K562 (cell line): ENCODE measurements around the gene INPP4B. TPM values are rescaled to one million over a fixed set of nuclear protein-coding genes. Genes with fewer than 3 reads are reported as not detected.

Experiments used
- ATAC-seq: fragments of 200-7000 bp; cut with Tn5 transposase; 3 replicates; pipeline ENCODE4 v1.9.1; 2020; ENCODE audit warnings: moderate library complexity
- BruUV-seq: library from RNA; stranded (reverse); fragments of 400-500 nt; replicated peaks from 2 replicates; lab custom pipeline; 2021; lab: Mats Ljungman, UMichigan
- CTCF ChIA-PET: fragments of 300-600 bp; formaldehyde crosslinking; extraction: SDS; loops from one replicate; lab custom pipeline; 2021; ENCODE audit warnings: low intra/inter-chr PET ratio; lab: Yijun Ruan, JAX
- POLR2A ChIA-PET: fragments of 300-600, 350-650 bp; sonication (Branson Sonifier 250); formaldehyde crosslinking; extraction: SDS; loops from one replicate; lab custom pipeline; 2021; ENCODE audit warnings: antibody characterized with exemption, inconsistent platforms; lab: Yijun Ruan, JAX
- DNase-seq, 4 experiments: peaks; one replicate each; pipeline versions ENCODE4 v3.0.0 to v3.0.0-alpha.2; 2011 to 2018; ENCODE audit warnings: low spot score in 3 of 4, mixed read lengths in 3 of 4; ENCODE audit errors: extremely low read depth in 1 of 4
- FAIRE-seq: peaks from 2 replicates; lab custom pipeline; 2011; peaks lifted over from hg19 to GRCh38; lab: Jason Lieb, UNC
- H2AFZ ChIP-seq: 2 replicates; pipeline ENCODE4 v1.6.0; 2011; ENCODE audit warnings: low read depth, low read length, control low read depth, inconsistent platforms
- H3K27ac ChIP-seq: fragments of 200-600 bp; 3 replicates; pipeline ENCODE4 v1.8.0; 2011; ENCODE audit warnings: low read depth, mild to moderate bottlenecking, control low read depth, inconsistent platforms, low read length, moderate library complexity, mixed read lengths; ENCODE audit errors: extremely low read depth
- H3K27me3 ChIP-seq, 2 experiments: fragments of 300-600 bp in 1 of 2; 2 replicates in 1 of 2; 3 replicates in 1 of 2; pipeline versions ENCODE4 v1.6.0 to v1.8.0; 2011; ENCODE audit warnings: inconsistent platforms in 2 of 2, low read length in 2 of 2, mild to moderate bottlenecking in 1 of 2, mixed read lengths in 1 of 2, moderate library complexity in 1 of 2; ENCODE audit not compliant: control insufficient read depth in 2 of 2, insufficient read depth in 2 of 2
- H3K36me3 ChIP-seq: fragments of 300-600 bp; 3 replicates; pipeline ENCODE4 v1.8.0; 2011; ENCODE audit warnings: mild to moderate bottlenecking, low read length, inconsistent platforms; ENCODE audit not compliant: control insufficient read depth, insufficient read depth
- H3K4me1 ChIP-seq, 2 experiments: fragments of 200-600 bp in 1 of 2; replicated peaks in 1 of 2; 2 replicates in 1 of 2; 3 replicates in 1 of 2; pipeline versions ENCODE4 v1.5.1 to v1.8.0; 2011; ENCODE audit warnings: inconsistent platforms in 2 of 2, low read length in 2 of 2, mild to moderate bottlenecking in 1 of 2, mixed read lengths in 1 of 2, moderate library complexity in 1 of 2; ENCODE audit not compliant: control insufficient read depth in 2 of 2, insufficient read depth in 2 of 2
- H3K4me2 ChIP-seq: 2 replicates; pipeline ENCODE4 v1.6.1; 2011; ENCODE audit warnings: low read length, control low read depth, inconsistent platforms, mixed read lengths; ENCODE audit not compliant: insufficient read depth
- H3K4me3 ChIP-seq: fragments of 200-600 bp; sonication (generic), shearing (Covaris generic); 2 replicates; pipeline ENCODE4 v1.5.1; 2016; ENCODE audit warnings: control low read depth, inconsistent platforms
- H3K79me2 ChIP-seq: fragments of 200-600 bp; 3 replicates; pipeline ENCODE4 v1.8.0; 2011; ENCODE audit warnings: low read length, inconsistent platforms; ENCODE audit not compliant: control insufficient read depth, insufficient read depth
- H3K9ac ChIP-seq, 2 experiments: 2 replicates each; pipeline versions ENCODE4 v1.6.0 to v1.6.1; 2011; ENCODE audit warnings: low read depth in 2 of 2, low read length in 2 of 2, control low read depth in 1 of 2, inconsistent platforms in 1 of 2, mild to moderate bottlenecking in 1 of 2, mixed read lengths in 1 of 2; ENCODE audit not compliant: insufficient read depth in 1 of 2
- H3K9me1 ChIP-seq: one replicate; pipeline ENCODE4 v1.6.0; 2011; ENCODE audit warnings: inconsistent platforms, mild to moderate bottlenecking, low read length, moderate library complexity; ENCODE audit not compliant: control insufficient read depth, insufficient read depth
- H3K9me3 ChIP-seq: replicated peaks from 2 replicates; pipeline ENCODE4 v1.5.1; 2011; ENCODE audit warnings: low read depth, low read length, inconsistent platforms; ENCODE audit not compliant: control insufficient read depth, insufficient read depth
- H4K20me1 ChIP-seq: replicated peaks from 2 replicates; pipeline ENCODE4 v1.6.1; 2011; ENCODE audit warnings: low read length, inconsistent platforms, mixed read lengths; ENCODE audit not compliant: control insufficient read depth, insufficient read depth
- ARID1B ChIP-seq: fragments of 450-650 bp; IDR thresholded peaks from 2 replicates; pipeline ENCODE4 v1.6.1; 2016; ENCODE audit warnings: antibody characterized with exemption, mild to moderate bottlenecking, inconsistent platforms
- FOXA1 ChIP-seq: fragments of 450-650 bp; IDR thresholded peaks from 2 replicates; pipeline ENCODE4 v1.6.1; 2016; ENCODE audit warnings: mild to moderate bottlenecking, borderline replicate concordance
- FOXP1 ChIP-seq: sonication (generic); formaldehyde crosslinking; IDR thresholded peaks from 2 replicates; pipeline ENCODE4 v1.8.0; 2022; ENCODE audit warnings: mild to moderate bottlenecking, missing genetic modification reagents
- GATA2 ChIP-seq: sonication (generic); formaldehyde crosslinking; IDR thresholded peaks from 2 replicates; pipeline ENCODE4 v1.4.0; 2020; ENCODE audit warnings: mild to moderate bottlenecking, missing genetic modification reagents
- HES1 ChIP-seq: fragments of 450-650 bp; IDR thresholded peaks from 2 replicates; pipeline ENCODE4 v1.6.1; 2016; ENCODE audit warnings: low read depth, mild to moderate bottlenecking, moderate library complexity
- SIN3A ChIP-seq, 2 experiments: fragments of 150-350 bp in 1 of 2; IDR thresholded peaks; 2 replicates each; pipeline ENCODE4 v1.6.1; 2011 to 2016; ENCODE audit warnings: borderline replicate concordance in 2 of 2, low read depth in 2 of 2, low read length in 2 of 2, mild to moderate bottlenecking in 2 of 2, moderate library complexity in 2 of 2; ENCODE audit not compliant: control insufficient read depth in 1 of 2
- STAT5B ChIP-seq: fragments of 250-450 bp; sonication (Bioruptor Pico); IDR thresholded peaks from 2 replicates; pipeline ENCODE4 v1.8.0; 2021; ENCODE audit warnings: mild to moderate bottlenecking, inconsistent platforms
- TAL1 ChIP-seq: fragments of 450-650 bp; IDR thresholded peaks from 2 replicates; pipeline ENCODE4 v1.6.1; 2016; ENCODE audit warnings: mild to moderate bottlenecking
- THAP7 ChIP-seq: fragments of 250-450 bp; sonication (Bioruptor Pico); IDR thresholded peaks from 2 replicates; pipeline ENCODE4 v1.5.0; 2021
- TRIM24 ChIP-seq, 2 experiments: fragments of 450-650 bp; IDR thresholded peaks; 2 replicates each; pipeline ENCODE4 v1.6.1; 2016
- WGBS: fragments of 100-300 bp; shearing (Covaris generic); methylation state at CpG from one replicate; pipeline ENCODE4 v1.1.6; 2016; ENCODE audit warnings: low coverage, mixed read lengths; ENCODE audit not compliant: insufficient coverage; ENCODE audit errors: missing lambda C conversion rate; 5-methylcytosine and 5-hydroxymethylcytosine counted together
- in situ Hi-C: fragments of 300-500 bp; cut with MboI; formaldehyde crosslinking; loops from 4 replicates; pipeline ENCODE4 v1.15.0; 2018; ENCODE audit warnings: inconsistent platforms, mixed read lengths
- intact Hi-C: fragments of 100-400 bp; cut with micrococcal nuclease; formaldehyde crosslinking; loops from 2 replicates; pipeline ENCODE4 v1.14.2; 2022
- polyA plus RNA-seq, 8 experiments: library from polyadenylated mRNA; depleted of rRNA in 4 of 8; stranded (reverse) in 5 of 8; unstranded in 3 of 8; fragments of >200 nt; fragmentation: Nextera tagmentation in 2 of 8; fragmentation: Illumina TruSeq in 1 of 8; extraction: Ambion mirVana in 2 of 8; extraction: Trizol in 1 of 8; gene quantifications; 2 replicates each; pipeline versions ENCODE4 v1.2.1 to v1.2.3, GENCODE V29; 2011 to 2014; ENCODE audit warnings: inconsistent platforms in 1 of 8, missing spikeins in 1 of 8
- total RNA-seq, 7 experiments: library from RNA; depleted of rRNA in 6 of 7; stranded (reverse); fragments of >200 nt in 6 of 7; fragmentation: Illumina TruSeq in 2 of 7; extraction: Trizol in 2 of 7; gene quantifications; 2 replicates each; pipeline versions ENCODE4 v1.2.1 to v1.2.3, GENCODE V29; 2011 to 2021; ENCODE audit warnings: low replicate concordance in 1 of 7

Gene INPP4B
- total and polyA plus RNA-seq, 9 of the 15 experiments (the other 6 are each of a cell fraction or from before 2014, with no cell fraction given) = 0.04 to 0.11 TPM; not detected in 7

- H3K4me2 ChIP-seq = no peak overlapping the region
- no peaks in the 10 kb centered on the region for H4K20me1 ChIP-seq
- no peaks in the 10 kb centered on the region for H3K79me2 ChIP-seq
- H3K27ac ChIP-seq = no peak overlapping the region
- DNase-seq = no peak
- H3K9ac ChIP-seq = no peak overlapping the region
- no peaks in the 10 kb centered on the region for H3K36me3 ChIP-seq
- no peak for ATAC-seq
- no peak for TF ChIP-seq FOXP1 (CRISPR knock-in tag)
- no peak for TF ChIP-seq ARID1B
- TF ChIP-seq GATA2 = no peak
- no peak for TF ChIP-seq TRIM24 (IDR thresholded peaks at IDR 0.05)
- no peak for TF ChIP-seq TAL1
- no peak for TF ChIP-seq STAT5B (CRISPR knock-in tag)
- TF ChIP-seq FOXA1 = no peak
- TF ChIP-seq SIN3A (IDR thresholded peaks at IDR 0.05; ENCODE audit: borderline replicate concordance in 2 of 2, control insufficient read depth in 1 of 2, low read depth in 2 of 2, low read length in 2 of 2) = no peak
- no peak for TF ChIP-seq HES1
- no peak for TF ChIP-seq THAP7
- H3K4me3 ChIP-seq = no peak overlapping the region
- CTCF ChIA-PET = no interaction called here
- no peaks in the 10 kb centered on the region for H3K4me1 ChIP-seq
- no peaks in the 10 kb centered on the region for H3K27me3 ChIP-seq
- BruUV-seq = no TSS peak
- POLR2A ChIA-PET = no interaction called here
- no peak for FAIRE-seq
- H2AFZ ChIP-seq = no peak overlapping the region
- 0% methylated on average over 1 of the region's 1 CpG for WGBS
- intact Hi-C loops = no loop called here
- in situ Hi-C loops = no loop called here
- no peaks in the 10 kb centered on the region for H3K9me3 ChIP-seq
- H3K9me1 ChIP-seq = no peaks in the 10 kb centered on the region
These were observed 315.4 kb downstream of the INPP4B start for GRCh38 chr4:142530728-142531127.
